ENCODE measurements around the gene AKAP8. TPM values are rescaled to one million over a fixed set of nuclear protein-coding genes. Genes with fewer than 3 reads are reported as not detected.

The AKAP8 gene
- total RNA-seq, 4 donors from 2014 or later, result 17.4 to 32.4 (median 21.7) TPM

DNA sequence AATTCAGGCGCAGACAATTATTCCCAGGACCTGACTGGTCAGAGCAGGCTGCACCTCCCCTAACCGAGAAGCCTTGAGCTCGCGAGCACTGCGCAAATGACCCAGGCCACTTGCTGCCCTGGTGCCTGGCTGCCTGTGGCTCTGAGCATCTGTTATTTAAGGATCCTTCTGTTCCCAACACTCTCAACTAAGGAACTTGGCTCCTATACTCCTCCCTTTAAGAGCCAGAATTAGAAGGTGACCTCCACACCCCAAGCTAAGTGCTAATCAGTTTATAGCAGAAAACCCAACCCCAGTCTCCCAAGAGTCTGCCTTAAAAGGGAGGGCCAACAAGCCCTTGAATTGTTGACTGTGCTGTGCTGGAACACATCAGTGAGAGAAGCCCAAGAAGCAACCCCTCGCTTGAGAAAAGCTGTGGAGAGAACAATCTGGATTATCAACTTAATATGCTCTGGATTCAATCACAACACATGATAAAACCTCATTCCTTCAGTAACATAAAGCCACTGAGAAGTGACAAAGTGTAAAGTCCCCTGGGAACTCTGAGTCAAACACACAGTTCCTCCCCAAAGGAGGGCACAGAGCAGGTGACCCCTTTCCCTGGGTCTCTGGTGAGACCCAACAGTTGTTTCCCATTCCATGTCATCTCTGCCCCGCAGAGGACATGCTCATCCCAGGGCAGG, 24.7 kb upstream of the AKAP8 start:
- WGBS, 2 donors, result 86% methylated on average over 7 of the region's 7 CpGs
- no peak for DNase-seq
- Histone ChIP-seq H3K27ac (peak overlapping the region; percentile 1 to 80 (median 78)), H3K4me1 (peaks cover 0 to 80% (median 27%) of the 10 kb centered on the region in 3 donors), H3K27me3 (no peaks in the 10 kb centered on the region), H3K9me3 (no peaks in the 10 kb centered on the region), H3K36me3 (peaks cover 27 to 99% (median 30%) of the 10 kb centered on the region in 3 donors), H3K4me3 (peak overlapping the region in 1 of 4 donors; percentile 7)
- intact Hi-C loops (cut with DNase I), result no loop called here
- TF ChIP-seq, protein P1, sequence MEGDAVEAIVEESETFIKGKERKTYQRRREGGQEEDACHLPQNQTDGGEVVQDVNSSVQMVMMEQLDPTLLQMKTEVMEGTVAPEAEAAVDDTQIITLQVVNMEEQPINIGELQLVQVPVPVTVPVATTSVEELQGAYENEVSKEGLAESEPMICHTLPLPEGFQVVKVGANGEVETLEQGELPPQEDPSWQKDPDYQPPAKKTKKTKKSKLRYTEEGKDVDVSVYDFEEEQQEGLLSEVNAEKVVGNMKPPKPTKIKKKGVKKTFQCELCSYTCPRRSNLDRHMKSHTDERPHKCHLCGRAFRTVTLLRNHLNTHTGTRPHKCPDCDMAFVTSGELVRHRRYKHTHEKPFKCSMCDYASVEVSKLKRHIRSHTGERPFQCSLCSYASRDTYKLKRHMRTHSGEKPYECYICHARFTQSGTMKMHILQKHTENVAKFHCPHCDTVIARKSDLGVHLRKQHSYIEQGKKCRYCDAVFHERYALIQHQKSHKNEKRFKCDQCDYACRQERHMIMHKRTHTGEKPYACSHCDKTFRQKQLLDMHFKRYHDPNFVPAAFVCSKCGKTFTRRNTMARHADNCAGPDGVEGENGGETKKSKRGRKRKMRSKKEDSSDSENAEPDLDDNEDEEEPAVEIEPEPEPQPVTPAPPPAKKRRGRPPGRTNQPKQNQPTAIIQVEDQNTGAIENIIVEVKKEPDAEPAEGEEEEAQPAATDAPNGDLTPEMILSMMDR (IDR thresholded peaks at IDR 0.05), result no peak
- peak in 1 of 4 donors; percentile 15 for TF ChIP-seq POLR2A (IDR thresholded peaks at IDR 0.05)

GRCh38 chr19:15403151-15403531, 23.6 kb upstream of the AKAP8 start:
- no peak for DNase-seq
- Histone ChIP-seq H3K27me3 (no peaks in the 10 kb centered on the region), H3K9me3 (no peaks in the 10 kb centered on the region), H3K4me3 (peak overlapping the region in 1 of 4 donors; percentile 2), H3K27ac (peak overlapping the region in 3 of 4 donors; percentile 69 to 80 (median 79)), H3K4me1 (peaks cover 0 to 75% (median 27%) of the 10 kb centered on the region in 3 donors), H3K36me3 (peaks cover 37 to 99% (median 41%) of the 10 kb centered on the region in 3 donors)
- WGBS, 2 donors, result 80 to 94% methylated on average over 7 to 8 of the region's 10 CpGs
- TF ChIP-seq, protein P1 (IDR thresholded peaks at IDR 0.05), result no peak
- TF ChIP-seq POLR2A (IDR thresholded peaks at IDR 0.05), result no peak
- intact Hi-C loops (cut with DNase I), result no loop called here

GRCh38 chr19:15402411-15403150, 23.0 kb upstream of the AKAP8 start:
- peak overlapping the region in 3 of 4 donors; percentile 69 to 80 (median 79) for H3K27ac ChIP-seq
- no peaks in the 10 kb centered on the region for H3K27me3 ChIP-seq
- peaks cover 43 to 99% (median 47%) of the 10 kb centered on the region in 3 donors for H3K36me3 ChIP-seq
- peaks cover 0 to 69% (median 22%) of the 10 kb centered on the region in 3 donors for H3K4me1 ChIP-seq
- no peak for TF ChIP-seq POLR2A (IDR thresholded peaks at IDR 0.05)
- TF ChIP-seq, protein P1 (IDR thresholded peaks at IDR 0.05), result no peak
- DNase-seq, result no peak
- no peaks in the 10 kb centered on the region for H3K9me3 ChIP-seq
- WGBS, 2 donors, result 88 to 100% methylated on average over 2 to 14 of the region's 15 CpGs
- intact Hi-C loops (cut with DNase I), result no loop called here
- H3K4me3 ChIP-seq, result peak overlapping the region in 1 of 4 donors; percentile 4

- peaks cover 0 to 57% (median 15%) of the 10 kb centered on the region in 3 donors for H3K4me1 ChIP-seq
These were observed 21.8 kb upstream of the AKAP8 start for GRCh38 chr19:15401397-15401710.

More at GRCh38 chr19:15401397-15401710, 21.8 kb upstream of the AKAP8 start:
- DNase-seq, result no peak
- peak overlapping the region in 3 of 4 donors; percentile 23 to 80 (median 79) for H3K27ac ChIP-seq
- peaks cover 55 to 100% (median 59%) of the 10 kb centered on the region in 3 donors for H3K36me3 ChIP-seq
- no peaks in the 10 kb centered on the region for H3K27me3 ChIP-seq
- TF ChIP-seq, protein P1 (IDR thresholded peaks at IDR 0.05), result no peak
- TF ChIP-seq POLR2A (IDR thresholded peaks at IDR 0.05), result no peak
- no peak overlapping the region for H3K4me3 ChIP-seq
- intact Hi-C loops (cut with DNase I), result no loop called here
- H3K9me3 ChIP-seq, result no peaks in the 10 kb centered on the region
- 98% methylated on average over 10 of the region's 17 CpGs; no CpG with 5 or more reads in 1 of the 2 donors for WGBS, 2 donors

Data from esophagus squamous epithelium (tissue), 5 donors.